Measurements from ENCODE around the gene RBM28. TPM values are rescaled to one million over a fixed set of nuclear protein-coding genes. Genes with fewer than 3 reads are reported as not detected.
"Not testable (repeated sequence)": the region's sequence is repeated elsewhere in the genome, so short reads cannot be mapped to it uniquely, and the experiment has no call there.

Gene RBM28
- total and polyA plus RNA-seq, 2 donors from 2014 or later = 11.5 to 35.2 TPM

DNA sequence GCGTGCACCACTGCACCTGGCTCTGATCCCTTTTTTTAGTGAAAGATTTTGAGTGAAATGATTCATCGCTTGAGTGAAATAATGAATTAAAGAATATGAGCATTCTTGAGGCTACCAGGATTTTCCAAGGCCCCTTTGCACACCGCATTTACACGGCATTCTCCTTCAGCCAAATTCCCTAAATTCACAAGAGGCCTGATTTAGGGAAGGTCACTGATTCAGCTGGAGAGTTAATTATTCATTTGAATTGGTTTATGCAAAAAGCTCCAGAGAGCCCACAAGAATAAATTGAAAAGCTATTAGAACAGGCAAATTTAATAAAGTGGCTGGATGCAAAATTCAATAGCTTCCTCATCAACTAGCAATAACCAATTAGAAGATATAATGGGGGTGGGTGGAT, 56.2 kb downstream of the RBM28 start:
- no peaks in the 10 kb centered on the region for H3K36me3 ChIP-seq (ENCODE audit: control insufficient read depth in 2 of 3, insufficient read depth in 3 of 3, low read length in 3 of 3)
- no peaks in the 10 kb centered on the region for H3K4me1 ChIP-seq (ENCODE audit: control insufficient read depth in 2 of 3, insufficient read depth in 2 of 3, low read depth in 1 of 3, low read length in 3 of 3)
- H3K27ac ChIP-seq (ENCODE audit: low read depth in 2 of 2, low read length in 2 of 2) = no peak overlapping the region
- H3K4me3 ChIP-seq (ENCODE audit: low read length in 3 of 3) = no peak overlapping the region
- no peak overlapping the region for H3K9ac ChIP-seq (ENCODE audit: low read length in 3 of 3)
- FAIRE-seq = no peak
- no peak for DNase-seq
- H3K27me3 ChIP-seq (ENCODE audit: control insufficient read depth, insufficient read depth, low read length) = no peaks in the 10 kb centered on the region
- H3K9me3 ChIP-seq (ENCODE audit: control insufficient read depth in 2 of 3, insufficient read depth in 1 of 3, low read length in 3 of 3) = no peaks in the 10 kb centered on the region
- TF ChIP-seq CTCF (IDR thresholded peaks at IDR 0.05; ENCODE audit: borderline replicate concordance, extremely low read depth, insufficient read depth) = no peak
- intact Hi-C loops (cut with DNase I) = no loop called here

DNA sequence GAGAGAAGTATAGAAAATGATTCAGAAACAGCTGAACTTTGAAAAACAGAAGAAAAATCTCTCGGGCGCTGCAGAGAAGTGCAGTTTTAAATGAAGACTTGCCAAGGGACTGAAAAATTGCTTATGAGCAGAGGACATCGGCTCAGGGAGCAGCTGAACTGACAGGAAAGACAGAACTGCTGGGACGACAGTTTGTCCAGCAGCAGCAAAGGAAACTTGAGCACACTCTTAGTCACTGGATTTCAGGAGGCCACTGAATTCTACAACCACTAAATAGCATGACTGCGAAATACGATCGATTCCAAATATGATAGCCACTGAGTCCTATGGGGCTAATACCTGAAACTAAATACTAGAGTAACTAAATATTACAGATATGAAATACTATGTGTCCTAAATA, 59.6 kb downstream of the RBM28 start:
- DNase-seq = no peak
- no peaks in the 10 kb centered on the region for H3K36me3 ChIP-seq (ENCODE audit: control insufficient read depth in 2 of 3, insufficient read depth in 3 of 3, low read length in 3 of 3)
- intact Hi-C loops (cut with DNase I) = no loop called here
- no peak overlapping the region for H3K9ac ChIP-seq (ENCODE audit: low read length in 3 of 3)
- peaks cover 0 to 10% (median 0%) of the 10 kb centered on the region in 3 donors for H3K9me3 ChIP-seq (ENCODE audit: control insufficient read depth in 2 of 3, insufficient read depth in 1 of 3, low read length in 3 of 3)
- H3K27ac ChIP-seq (ENCODE audit: low read depth in 2 of 2, low read length in 2 of 2) = no peak overlapping the region
- no peaks in the 10 kb centered on the region for H3K27me3 ChIP-seq (ENCODE audit: control insufficient read depth, insufficient read depth, low read length)
- TF ChIP-seq CTCF (IDR thresholded peaks at IDR 0.05; ENCODE audit: borderline replicate concordance, extremely low read depth, insufficient read depth) = no peak
- no peaks in the 10 kb centered on the region for H3K4me1 ChIP-seq (ENCODE audit: control insufficient read depth in 2 of 3, insufficient read depth in 2 of 3, low read depth in 1 of 3, low read length in 3 of 3)
- no peak for FAIRE-seq
- H3K4me3 ChIP-seq (ENCODE audit: low read length in 3 of 3) = no peak overlapping the region

- no peak for FAIRE-seq
- Histone ChIP-seq H3K9ac (ENCODE audit: low read length in 3 of 3) (no peak overlapping the region), H3K4me1 (ENCODE audit: control insufficient read depth in 2 of 3, insufficient read depth in 2 of 3, low read depth in 1 of 3, low read length in 3 of 3) (no peaks in the 10 kb centered on the region), H3K9me3 (ENCODE audit: control insufficient read depth in 2 of 3, insufficient read depth in 1 of 3, low read length in 3 of 3) (peaks cover 0 to 16% (median 0%) of the 10 kb centered on the region in 3 donors), H3K4me3 (ENCODE audit: low read length in 3 of 3) (no peak overlapping the region), H3K27me3 (ENCODE audit: control insufficient read depth, insufficient read depth, low read length) (no peaks in the 10 kb centered on the region), H3K36me3 (ENCODE audit: control insufficient read depth in 2 of 3, insufficient read depth in 3 of 3, low read length in 3 of 3) (no peaks in the 10 kb centered on the region), H3K27ac (ENCODE audit: low read depth in 2 of 2, low read length in 2 of 2) (no peak overlapping the region)
- intact Hi-C loops (cut with DNase I) = no loop called here
- no peak for TF ChIP-seq CTCF (IDR thresholded peaks at IDR 0.05; ENCODE audit: borderline replicate concordance, extremely low read depth, insufficient read depth)
- no peak for DNase-seq
Observed at GRCh38 chr7:128281605-128282380, 61.9 kb downstream of the RBM28 start.

- H3K4me3 ChIP-seq (ENCODE audit: low read length in 3 of 3); H3K4me1 ChIP-seq (ENCODE audit: control insufficient read depth in 2 of 3, insufficient read depth in 2 of 3, low read depth in 1 of 3, low read length in 3 of 3); H3K27me3 ChIP-seq (ENCODE audit: control insufficient read depth, insufficient read depth, low read length); DNase-seq; intact Hi-C loops (cut with DNase I); H3K36me3 ChIP-seq (ENCODE audit: control insufficient read depth in 2 of 3, insufficient read depth in 3 of 3, low read length in 3 of 3); FAIRE-seq; H3K27ac ChIP-seq (ENCODE audit: low read depth in 2 of 2, low read length in 2 of 2); H3K9ac ChIP-seq (ENCODE audit: low read length in 3 of 3): not testable (repeated sequence)
- peaks cover 0 to 16% (median 0%) of the 10 kb centered on the region in 3 donors for H3K9me3 ChIP-seq (ENCODE audit: control insufficient read depth in 2 of 3, insufficient read depth in 1 of 3, low read length in 3 of 3)
Observed at GRCh38 chr7:128280451-128280850, 63.3 kb downstream of the RBM28 start.

Data from kidney (tissue), 14 donors.